ENCODE measurements around the gene KLF17.

KLF17 gene

GRCh38 chr1:44131411-44131810 is 12.8 kb downstream of the KLF17 start:
- no peaks in the 10 kb centered on the region for H3K79me2 ChIP-seq (ENCODE audit: control insufficient read depth, low read length)
- H3K4me3 ChIP-seq (ENCODE audit: low read length), result no peak overlapping the region
- no peaks in the 10 kb centered on the region for H3F3A ChIP-seq (ENCODE audit: control insufficient read depth, insufficient read depth)
- no peak for TF ChIP-seq CTCF (IDR thresholded peaks at IDR 0.05; ENCODE audit: low read depth, low read length, poor library complexity, severe bottlenecking)
- no peak for TF ChIP-seq EZH2phosphoT487 (IDR thresholded peaks at IDR 0.05; ENCODE audit: borderline replicate concordance, low read length)
- no peaks in the 10 kb centered on the region for H4K20me1 ChIP-seq (ENCODE audit: control insufficient read depth, insufficient read depth, low read depth, low read length)
- H3K9me3 ChIP-seq (ENCODE audit: control insufficient read depth, insufficient read depth, low read length), result no peaks in the 10 kb centered on the region
- no peak overlapping the region for H3K4me2 ChIP-seq (ENCODE audit: low read length)
- no peak overlapping the region for H3K27ac ChIP-seq (ENCODE audit: low read depth, low read length)
- H3K36me3 ChIP-seq (ENCODE audit: control insufficient read depth, low read length), result no peaks in the 10 kb centered on the region
- no peaks in the 10 kb centered on the region for H3K9me2 ChIP-seq (replicated peaks; ENCODE audit: control insufficient read depth, low read length)
- peaks cover under 1% of the 10 kb centered on the region; the same call in 1 of the 2 replicates for H3K27me3 ChIP-seq (ENCODE audit: control insufficient read depth, low read length)
- H3K4me1 ChIP-seq (ENCODE audit: control insufficient read depth, low read length), result no peaks in the 10 kb centered on the region

GRCh38 chr1:44134071-44134920 is 15.7 kb downstream of the KLF17 start:
- Histone ChIP-seq H3K27me3 (ENCODE audit: control insufficient read depth, low read length) (peaks cover 3% of the 10 kb centered on the region; the same call in 1 of the 2 replicates), H3K4me2 (ENCODE audit: low read length) (no peak overlapping the region), H3F3A (ENCODE audit: control insufficient read depth, insufficient read depth) (no peaks in the 10 kb centered on the region), H3K4me1 (ENCODE audit: control insufficient read depth, low read length) (no peaks in the 10 kb centered on the region), H3K9me2 (replicated peaks; ENCODE audit: control insufficient read depth, low read length) (no peaks in the 10 kb centered on the region), H4K20me1 (ENCODE audit: control insufficient read depth, insufficient read depth, low read depth, low read length) (no peaks in the 10 kb centered on the region), H3K36me3 (ENCODE audit: control insufficient read depth, low read length) (no peaks in the 10 kb centered on the region), H3K79me2 (ENCODE audit: control insufficient read depth, low read length) (no peaks in the 10 kb centered on the region), H3K27ac (ENCODE audit: low read depth, low read length) (no peak overlapping the region), H3K4me3 (ENCODE audit: low read length) (no peak overlapping the region), H3K9me3 (ENCODE audit: control insufficient read depth, insufficient read depth, low read length) (no peaks in the 10 kb centered on the region)
- TF ChIP-seq CTCF (IDR thresholded peaks at IDR 0.05; ENCODE audit: low read depth, low read length, poor library complexity, severe bottlenecking) (no peak), EZH2phosphoT487 (IDR thresholded peaks at IDR 0.05; ENCODE audit: borderline replicate concordance, low read length) (no peak)

GRCh38 chr1:44135886-44136285 is 17.3 kb downstream of the KLF17 start:
- H3K79me2 ChIP-seq (ENCODE audit: control insufficient read depth, low read length), result no peaks in the 10 kb centered on the region
- H4K20me1 ChIP-seq (ENCODE audit: control insufficient read depth, insufficient read depth, low read depth, low read length), result no peaks in the 10 kb centered on the region
- H3F3A ChIP-seq (ENCODE audit: control insufficient read depth, insufficient read depth), result no peaks in the 10 kb centered on the region
- no peak for TF ChIP-seq CTCF (IDR thresholded peaks at IDR 0.05; ENCODE audit: low read depth, low read length, poor library complexity, severe bottlenecking)
- TF ChIP-seq EZH2phosphoT487 (IDR thresholded peaks at IDR 0.05; ENCODE audit: borderline replicate concordance, low read length), result no peak
- no peak overlapping the region for H3K4me3 ChIP-seq (ENCODE audit: low read length)
- H3K4me2 ChIP-seq (ENCODE audit: low read length), result no peak overlapping the region
- H3K9me2 ChIP-seq (replicated peaks; ENCODE audit: control insufficient read depth, low read length), result no peaks in the 10 kb centered on the region
- no peak overlapping the region for H3K27ac ChIP-seq (ENCODE audit: low read depth, low read length)
- no peaks in the 10 kb centered on the region for H3K4me1 ChIP-seq (ENCODE audit: control insufficient read depth, low read length)
- no peaks in the 10 kb centered on the region for H3K36me3 ChIP-seq (ENCODE audit: control insufficient read depth, low read length)
- peaks cover 3% of the 10 kb centered on the region; the same call in 1 of the 2 replicates for H3K27me3 ChIP-seq (ENCODE audit: control insufficient read depth, low read length)
- H3K9me3 ChIP-seq (ENCODE audit: control insufficient read depth, insufficient read depth, low read length), result no peaks in the 10 kb centered on the region
